Kidney (tissue), 14 donors: Measurements from ENCODE around the gene TMEM50B. TPM values are rescaled to one million over a fixed set of nuclear protein-coding genes. Genes with fewer than 3 reads are reported as not detected.

Experiments
- DNase-seq, 5 donors: peaks; one replicate each; pipeline ENCODE4 v3.0.0-alpha.2; 2013 to 2020
- FAIRE-seq: peaks from 2 replicates; lab custom pipeline; 2012; peaks lifted over from hg19 to GRCh38; lab: Jason Lieb, UNC
- H3K27ac ChIP-seq, 2 donors: one replicate each; pipeline ENCODE4 v1.7.0; 2013; ENCODE audit warnings: low read depth in 2 of 2, low read length in 2 of 2, inconsistent platforms in 1 of 2
- H3K27me3 ChIP-seq: one replicate; pipeline ENCODE4 v1.7.1; 2013; ENCODE audit warnings: low read length, inconsistent platforms; ENCODE audit not compliant: control insufficient read depth, insufficient read depth
- H3K36me3 ChIP-seq, 3 donors: one replicate each; pipeline versions ENCODE4 v1.7.0 to v1.7.1; 2013; ENCODE audit warnings: low read length in 3 of 3, control low read depth in 1 of 3, inconsistent platforms in 1 of 3; ENCODE audit not compliant: insufficient read depth in 3 of 3, control insufficient read depth in 2 of 3
- H3K4me1 ChIP-seq, 3 donors: one replicate each; pipeline versions ENCODE4 v1.7.0 to v1.7.1; 2013; ENCODE audit warnings: low read length in 3 of 3, inconsistent platforms in 1 of 3, low read depth in 1 of 3; ENCODE audit not compliant: control insufficient read depth in 2 of 3, insufficient read depth in 2 of 3
- H3K4me3 ChIP-seq, 3 donors: one replicate each; pipeline versions ENCODE4 v1.7.0 to v1.8.1; 2013; ENCODE audit warnings: low read length in 3 of 3, control low read depth in 1 of 3, inconsistent platforms in 1 of 3
- H3K9ac ChIP-seq, 3 donors: one replicate each; pipeline versions ENCODE4 v1.7.0 to v1.7.1; 2013; ENCODE audit warnings: low read length in 3 of 3, control low read depth in 1 of 3, inconsistent platforms in 1 of 3
- H3K9me3 ChIP-seq, 3 donors: one replicate each; pipeline versions ENCODE4 v1.7.0 to v1.7.1; 2013; ENCODE audit warnings: low read length in 3 of 3, control low read depth in 1 of 3, inconsistent platforms in 1 of 3; ENCODE audit not compliant: control insufficient read depth in 2 of 3, insufficient read depth in 1 of 3
- CTCF ChIP-seq: IDR thresholded peaks from 3 replicates; pipeline ENCODE4 v1.5.1; 2012; ENCODE audit warnings: mild to moderate bottlenecking, moderate library complexity, borderline replicate concordance; ENCODE audit not compliant: insufficient read depth; ENCODE audit errors: extremely low read depth
- intact Hi-C: fragments of 100-400 bp; cut with DNase I; formaldehyde crosslinking; loops from one replicate; pipeline ENCODE4 v1.11.1; 2022
- polyA plus RNA-seq: library from polyadenylated mRNA; stranded (reverse); fragments of 350-450 nt; fragmentation: Illumina TruSeq; extraction: RNeasy Lipid Tissue Mini Kit (QIAGEN cat#74804); gene quantifications from one replicate; pipeline ENCODE4 v1.2.3, GENCODE V29; 2014; ENCODE audit warnings: low read depth, low replicate concordance; ENCODE audit not compliant: insufficient read depth
- total RNA-seq: library from RNA; stranded (reverse); fragmentation: NEBNext Ultra II Directional; extraction: Animal tissue kit (Norgen Biotek cat#: 25700); gene quantifications from one replicate; pipeline ENCODE4 v1.2.1, GENCODE V29; 2021
- donor health status: control.
- donor health status: control.
- donor health status: control.
- donor health status: control.
- donor health status: control.
- donor health status: DM: yes; HTN: yes; CAD: no.
- donor health status: Normal renal cell carcinoma (clear cell type).

TMEM50B gene
- total and polyA plus RNA-seq, 2 donors from 2014 or later: 63.7 to 87.6 TPM

DNA sequence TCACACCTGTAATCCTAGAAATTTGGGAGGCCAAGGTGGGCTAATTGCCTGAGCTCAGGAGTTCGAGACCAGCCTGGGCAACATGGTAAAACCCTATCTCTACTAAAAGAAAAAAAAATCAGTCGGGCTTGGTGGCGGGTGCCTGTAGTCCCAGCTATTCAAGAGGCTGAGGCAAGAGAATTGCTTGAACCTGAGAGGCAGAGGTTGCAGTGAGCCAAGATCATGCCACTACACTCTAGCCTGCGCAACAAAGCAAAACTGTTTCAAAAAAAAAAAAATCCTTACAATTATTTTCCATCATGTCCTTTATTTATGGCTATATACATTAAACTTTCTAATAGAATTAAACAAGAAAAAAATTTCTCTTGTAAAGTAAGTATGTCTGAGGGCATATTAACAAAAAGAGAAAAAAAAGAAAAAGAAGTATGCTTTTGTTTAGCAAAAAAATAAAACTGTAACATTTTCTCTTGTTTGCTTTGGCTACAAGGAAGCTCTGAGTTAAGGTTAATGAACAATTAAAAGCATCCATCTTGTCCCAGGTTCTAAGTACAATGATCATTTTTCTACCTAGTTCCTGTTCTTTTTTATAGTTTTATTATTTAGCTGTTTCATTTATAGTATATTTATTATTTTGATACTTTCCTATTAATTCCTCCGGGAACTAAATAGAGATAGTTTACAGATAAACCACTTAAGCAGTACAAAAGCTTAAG, 18.1 kb downstream of the TMEM50B start:
- Histone ChIP-seq H3K36me3 (peaks cover 0 to 16% (median 0%) of the 10 kb centered on the region in 3 donors), H3K9me3 (no peaks in the 10 kb centered on the region), H3K9ac (no peak overlapping the region), H3K27ac (no peak overlapping the region), H3K4me1 (no peaks in the 10 kb centered on the region), H3K4me3 (no peak overlapping the region), H3K27me3 (no peaks in the 10 kb centered on the region)
- no peak for TF ChIP-seq CTCF
- peak; percentile 56 for FAIRE-seq
- DNase-seq: no peak
- intact Hi-C loops: no loop called here

DNA sequence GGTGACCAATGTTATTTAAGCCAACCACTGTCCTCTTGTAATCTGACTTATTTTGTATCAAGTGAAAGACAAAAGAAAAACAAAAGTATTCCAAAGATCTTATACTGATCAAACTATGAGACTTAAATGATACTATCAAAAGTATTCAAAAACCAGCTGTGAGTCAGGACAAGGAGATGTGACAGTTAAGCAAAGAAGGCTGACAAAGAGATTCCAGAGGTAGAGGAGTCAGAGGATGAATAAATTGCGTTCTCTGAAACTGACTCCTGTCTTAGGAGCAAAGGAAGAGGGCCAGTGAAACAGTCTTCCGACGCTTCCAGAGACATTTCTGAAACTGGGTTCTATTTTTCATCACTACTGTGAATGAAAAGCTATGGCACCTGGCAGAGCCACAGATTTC, 20.9 kb downstream of the TMEM50B start:
- no peak for DNase-seq
- Histone ChIP-seq H3K9me3 (no peaks in the 10 kb centered on the region), H3K27me3 (no peaks in the 10 kb centered on the region), H3K9ac (no peak overlapping the region), H3K4me1 (no peaks in the 10 kb centered on the region), H3K36me3 (peaks cover 0 to 13% (median 3%) of the 10 kb centered on the region in 3 donors), H3K4me3 (no peak overlapping the region), H3K27ac (no peak overlapping the region)
- FAIRE-seq: no peak
- intact Hi-C loops: no loop called here
- TF ChIP-seq CTCF: no peak

GRCh38 chr21:33455686-33456446, 23.9 kb downstream of the TMEM50B start:
- peaks cover 0 to 13% (median 7%) of the 10 kb centered on the region in 3 donors for H3K36me3 ChIP-seq
- FAIRE-seq: no peak

More at GRCh38 chr21:33455686-33456446, 23.9 kb downstream of the TMEM50B start:
- Histone ChIP-seq H3K27me3 (no peaks in the 10 kb centered on the region), H3K9ac (no peak overlapping the region), H3K9me3 (no peaks in the 10 kb centered on the region), H3K4me1 (no peaks in the 10 kb centered on the region), H3K27ac (no peak overlapping the region), H3K4me3 (no peak overlapping the region)
- intact Hi-C loops: no loop called here
- TF ChIP-seq CTCF: no peak
- no peak for DNase-seq
